IMR-90 (cell line): ENCODE measurements around the gene WDR27.

ENCODE experiments used
- CEBPB ChIP-seq: IDR thresholded peaks from 2 replicates; pipeline ENCODE4 v1.6.1; 2012; ENCODE audit warnings: low read depth, low read length, improper control_type of control experiment
- CTCF ChIP-seq: conservative IDR thresholded peaks from 2 replicates; pipeline ENCODE4 v1.5.1; 2012; ENCODE audit warnings: mild to moderate bottlenecking, low read depth, low read length, improper control_type of control experiment
- FOS ChIP-seq: fragments of 150-350 bp; IDR thresholded peaks from 2 replicates; pipeline ENCODE4 v1.6.1; 2016; ENCODE audit warnings: low read depth, low read length
- MAFK ChIP-seq: IDR thresholded peaks from 2 replicates; pipeline ENCODE4 v1.6.1; 2012; ENCODE audit warnings: low read depth, low read length, improper control_type of control experiment
- NFE2L2 ChIP-seq: fragments of 150-350 bp; IDR thresholded peaks from 2 replicates; pipeline ENCODE4 v1.6.1; 2016; ENCODE audit warnings: low read depth, mild to moderate bottlenecking, low read length
- POLR2A ChIP-seq: IDR thresholded peaks from 2 replicates; pipeline ENCODE4 v1.6.1; 2012; ENCODE audit warnings: mild to moderate bottlenecking, low read depth, low read length
- RAD21 ChIP-seq: IDR thresholded peaks from 2 replicates; pipeline ENCODE4 v1.6.1; 2012; ENCODE audit warnings: low read length, improper control_type of control experiment
- RCOR1 ChIP-seq: IDR thresholded peaks from 2 replicates; pipeline ENCODE4 v1.6.1; 2012; ENCODE audit warnings: mild to moderate bottlenecking, low read length, improper control_type of control experiment; ENCODE audit not compliant: insufficient replicate concordance
- RFX5 ChIP-seq: IDR thresholded peaks from 2 replicates; pipeline ENCODE4 v1.8.0; 2012; ENCODE audit warnings: low read depth, mild to moderate bottlenecking, low read length, moderate library complexity
- USF2 ChIP-seq: fragments of 150-350 bp; IDR thresholded peaks from 2 replicates; pipeline ENCODE4 v1.6.1; 2017; ENCODE audit warnings: mild to moderate bottlenecking, antibody characterized with exemption, low read length, low read depth

GRCh38 chr6:169590376-169590939 is 111.4 kb downstream of the WDR27 start:
- TF ChIP-seq CTCF (no peak), POLR2A (no peak), RCOR1 (no peak), NFE2L2 (no peak), RAD21 (no peak), FOS (no peak), CEBPB (no peak), USF2 (no peak), RFX5 (no peak), MAFK (no peak)
